Astrocyte (in vitro differentiated cells and primary cell): ENCODE results near the gene TBC1D5. TPM values are rescaled to one million over a fixed set of nuclear protein-coding genes. Genes with fewer than 3 reads are reported as not detected.

Experiments used
- DNase-seq: peaks from one replicate; pipeline ENCODE4 v3.0.0-alpha.2; 2010; ENCODE audit warnings: low read depth
- FAIRE-seq: peaks from 2 replicates; lab custom pipeline; 2011; peaks lifted over from hg19 to GRCh38; lab: Jason Lieb, UNC
- H2AFZ ChIP-seq: 2 replicates; pipeline ENCODE4 v1.6.0; 2012; ENCODE audit warnings: low read depth, low read length, inconsistent platforms
- H3K27ac ChIP-seq: 2 replicates; pipeline ENCODE4 v1.5.1; 2011; ENCODE audit warnings: low read depth, low read length, inconsistent platforms
- H3K27me3 ChIP-seq: 2 replicates; pipeline ENCODE4 v1.6.0; 2011; ENCODE audit warnings: low read length, inconsistent platforms; ENCODE audit not compliant: insufficient read depth
- H3K36me3 ChIP-seq: 2 replicates; pipeline ENCODE4 v1.5.1; 2011; ENCODE audit warnings: low read length, inconsistent platforms; ENCODE audit not compliant: insufficient read depth
- H3K4me1 ChIP-seq: 2 replicates; pipeline ENCODE4 v1.5.1; 2011; ENCODE audit warnings: low read length, inconsistent platforms; ENCODE audit not compliant: insufficient read depth
- H3K4me2 ChIP-seq: 2 replicates; pipeline ENCODE4 v1.6.0; 2012; ENCODE audit warnings: low read length, inconsistent platforms
- H3K4me3 ChIP-seq: 2 replicates; pipeline ENCODE4 v1.5.1; 2011; ENCODE audit warnings: low read depth, mild to moderate bottlenecking, low read length, inconsistent platforms; ENCODE audit not compliant: insufficient read depth
- H3K79me2 ChIP-seq: 2 replicates; pipeline ENCODE4 v1.6.0; 2012; ENCODE audit warnings: mild to moderate bottlenecking, low read length, inconsistent platforms; ENCODE audit not compliant: insufficient read depth
- H3K9ac ChIP-seq: 2 replicates; pipeline ENCODE4 v1.6.0; 2012; ENCODE audit warnings: mild to moderate bottlenecking, low read length, inconsistent platforms
- H3K9me3 ChIP-seq: 2 replicates; pipeline ENCODE4 v1.5.1; 2012; ENCODE audit warnings: low read depth, mild to moderate bottlenecking, low read length, inconsistent platforms; ENCODE audit not compliant: insufficient read depth
- H4K20me1 ChIP-seq: 2 replicates; pipeline ENCODE4 v1.6.0; 2012; ENCODE audit warnings: low read length, inconsistent platforms; ENCODE audit not compliant: insufficient read depth
- H3K27ac Mint-ChIP-seq: one replicate; pipeline ENCODE4 v1.8.0; 2021; ENCODE audit warnings: mild to moderate bottlenecking, mixed read lengths; ENCODE audit not compliant: unreplicated experiment
- H3K27me3 Mint-ChIP-seq: one replicate; pipeline ENCODE4 v1.8.0; 2021; ENCODE audit warnings: low read depth, mixed read lengths; ENCODE audit not compliant: unreplicated experiment
- H3K36me3 Mint-ChIP-seq: one replicate; pipeline ENCODE4 v1.8.0; 2021; ENCODE audit warnings: low read depth, mixed read lengths; ENCODE audit not compliant: unreplicated experiment
- H3K4me1 Mint-ChIP-seq: one replicate; pipeline ENCODE4 v1.8.0; 2021; ENCODE audit warnings: low read depth, mixed read lengths; ENCODE audit not compliant: unreplicated experiment
- H3K4me3 Mint-ChIP-seq: one replicate; pipeline ENCODE4 v1.8.0; 2021; ENCODE audit warnings: mild to moderate bottlenecking, moderate library complexity, mixed read lengths; ENCODE audit not compliant: unreplicated experiment
- H3K9me3 Mint-ChIP-seq: one replicate; pipeline ENCODE4 v1.8.0; 2021; ENCODE audit warnings: mild to moderate bottlenecking, mixed read lengths; ENCODE audit not compliant: unreplicated experiment
- CTCF ChIP-seq: IDR thresholded peaks from 2 replicates; pipeline ENCODE4 v1.5.1; 2011; ENCODE audit warnings: low read depth, mild to moderate bottlenecking, inconsistent platforms, low read length, moderate library complexity; ENCODE audit not compliant: insufficient read depth
- EZH2 ChIP-seq: IDR thresholded peaks from 2 replicates; pipeline ENCODE4 v1.6.1; 2012; ENCODE audit warnings: mild to moderate bottlenecking, low read length, inconsistent platforms; ENCODE audit not compliant: insufficient read depth
- total RNA-seq: library from RNA; stranded (reverse); gene quantifications from 2 replicates; pipeline ENCODE4 v1.2.1, GENCODE V29; 2021

Gene TBC1D5
- total RNA-seq, 1 donor from 2014 or later: 23.0 TPM

DNA sequence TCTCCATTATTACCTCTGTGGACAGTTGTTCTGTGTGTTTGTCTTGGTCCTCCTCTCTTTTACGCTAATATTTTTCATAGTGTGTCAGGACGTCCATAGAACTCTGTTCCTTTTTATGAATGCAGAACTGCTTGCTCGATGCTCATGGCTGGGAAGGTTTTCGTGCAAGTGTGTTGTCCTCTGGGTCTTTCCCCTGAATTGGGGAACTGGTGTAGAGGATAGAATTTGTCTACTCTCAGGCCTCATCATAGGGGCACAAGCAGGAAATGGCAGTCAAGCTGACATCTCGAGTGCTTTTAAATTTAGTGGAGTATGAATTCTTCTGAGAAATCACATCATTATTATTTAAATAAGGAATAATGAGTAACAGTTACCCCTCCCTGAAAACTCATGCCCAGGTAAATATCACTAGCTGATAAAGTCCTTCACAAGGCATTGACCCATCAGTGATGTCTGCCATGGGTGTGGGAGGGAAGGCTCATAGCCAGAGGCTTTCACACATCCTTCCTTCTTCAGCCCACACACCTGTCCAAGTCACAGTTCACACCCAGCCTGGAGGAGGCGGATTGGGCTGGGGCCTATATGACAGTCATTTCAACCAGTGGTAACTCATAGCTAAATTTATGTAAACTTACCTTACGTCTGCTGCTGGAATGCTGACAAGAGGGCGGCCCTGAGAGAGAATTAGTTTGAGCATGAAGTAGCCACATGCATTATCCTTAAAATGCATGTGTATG is 631.6 kb downstream of the TBC1D5 start:
- no peaks in the 10 kb centered on the region for H3K27me3 Mint-ChIP-seq
- H3K79me2 ChIP-seq: no peaks in the 10 kb centered on the region
- H4K20me1 ChIP-seq: no peaks in the 10 kb centered on the region
- no peak overlapping the region for H3K27ac Mint-ChIP-seq
- TF ChIP-seq CTCF (no peak), EZH2 (no peak)
- H3K4me2 ChIP-seq: no peak overlapping the region
- H3K9ac ChIP-seq: no peak overlapping the region
- no peak overlapping the region for H3K27ac ChIP-seq
- no peaks in the 10 kb centered on the region for H3K4me1 Mint-ChIP-seq
- FAIRE-seq (no peak), DNase-seq (no peak)
- H2AFZ ChIP-seq: no peak overlapping the region
- H3K9me3 Mint-ChIP-seq: peaks cover 2% of the 10 kb centered on the region
- no peak overlapping the region for H3K4me3 Mint-ChIP-seq
- no peaks in the 10 kb centered on the region for H3K36me3 Mint-ChIP-seq
- peaks cover 3% of the 10 kb centered on the region for H3K4me1 ChIP-seq
- H3K4me3 ChIP-seq: no peak overlapping the region
- no peaks in the 10 kb centered on the region for H3K9me3 ChIP-seq
- H3K36me3 ChIP-seq: no peaks in the 10 kb centered on the region
- no peaks in the 10 kb centered on the region for H3K27me3 ChIP-seq
